K562 (cell line): Measurements from ENCODE around the gene DTX3. TPM values are rescaled to one million over a fixed set of nuclear protein-coding genes. Genes with fewer than 3 reads are reported as not detected.

Source experiments
- BDP1 ChIP-seq: IDR thresholded peaks from 3 replicates; pipeline ENCODE4 v1.6.1; 2011; ENCODE audit not compliant: insufficient read length, insufficient read depth
- C11orf30 ChIP-seq: fragments of 450-650 bp; IDR thresholded peaks from 2 replicates; pipeline ENCODE4 v1.6.1; 2016; ENCODE audit warnings: low read depth, mild to moderate bottlenecking
- CUX1 ChIP-seq: fragments of 200-800 bp; sonication (Bioruptor generic); IDR thresholded peaks from 2 replicates; pipeline ENCODE4 v1.6.1; 2016; ENCODE audit warnings: missing genetic modification characterization, missing compliant biosample characterization
- E2F8 ChIP-seq: fragments of 450-650 bp; IDR thresholded peaks from 2 replicates; pipeline ENCODE4 v1.7.1; 2018; ENCODE audit warnings: mild to moderate bottlenecking, low read depth; ENCODE audit not compliant: partially characterized antibody
- EP400 ChIP-seq: fragments of 450-650 bp; IDR thresholded peaks from 2 replicates; pipeline ENCODE4 v1.6.1; 2017; ENCODE audit warnings: antibody characterized with exemption, mild to moderate bottlenecking, moderate library complexity
- ETS1 ChIP-seq: conservative IDR thresholded peaks from 2 replicates; pipeline ENCODE4 v1.6.1; 2011; ENCODE audit warnings: low read depth, mild to moderate bottlenecking, low read length; ENCODE audit not compliant: control insufficient read depth
- GTF2B ChIP-seq: IDR thresholded peaks from 2 replicates; pipeline ENCODE4 v1.6.1; 2011; ENCODE audit not compliant: insufficient read length; ENCODE audit errors: extremely low read depth
- KAT2B ChIP-seq: IDR thresholded peaks from one replicate; pipeline ENCODE4 v1.6.1; 2012; ENCODE audit warnings: low read depth, mild to moderate bottlenecking, control low read depth, inconsistent platforms, low read length, moderate library complexity
- KLF6 ChIP-seq: fragments of 250-450 bp; sonication (Bioruptor Pico); IDR thresholded peaks from 2 replicates; pipeline ENCODE4 v1.4.0; 2020; ENCODE audit warnings: mild to moderate bottlenecking, moderate library complexity, borderline replicate concordance
- MAX ChIP-seq: sonication (generic); formaldehyde crosslinking; IDR thresholded peaks from 2 replicates; pipeline ENCODE4 v1.9.0; 2022; ENCODE audit warnings: mild to moderate bottlenecking, missing genetic modification reagents
- PCBP2 ChIP-seq: fragments of 200-400 bp; formaldehyde crosslinking; IDR thresholded peaks from 2 replicates; pipeline ENCODE4 v1.6.1; 2018; ENCODE audit warnings: low read length, low read depth, mild to moderate bottlenecking, moderate library complexity; ENCODE audit not compliant: poor library complexity, severe bottlenecking
- POLR2AphosphoS5 ChIP-seq: IDR thresholded peaks from 2 replicates; pipeline ENCODE4 v1.6.1; 2011; ENCODE audit warnings: mild to moderate bottlenecking, low read depth, low read length, moderate library complexity; ENCODE audit not compliant: control insufficient read depth, insufficient read depth
- RBFOX2 ChIP-seq: fragments of 200-400 bp; formaldehyde crosslinking; IDR thresholded peaks from 2 replicates; pipeline ENCODE4 v1.6.1; 2017; ENCODE audit warnings: low read depth, mild to moderate bottlenecking, low read length, moderate library complexity
- TGIF2 ChIP-seq: sonication (generic); formaldehyde crosslinking; IDR thresholded peaks from 2 replicates; pipeline ENCODE4 v1.8.1; 2022; ENCODE audit warnings: mild to moderate bottlenecking, missing genetic modification reagents, moderate library complexity
- YY1 ChIP-seq, 3 experiments: IDR thresholded peaks; 2 replicates each; pipeline ENCODE4 v1.6.1; 2011; ENCODE audit warnings: low read length in 2 of 3, mild to moderate bottlenecking in 2 of 3, moderate library complexity in 2 of 3, borderline replicate concordance in 1 of 3, control low read depth in 1 of 3, low read depth in 1 of 3; ENCODE audit not compliant: insufficient read depth in 3 of 3, insufficient replicate concordance in 2 of 3, control insufficient read depth in 1 of 3, insufficient read length in 1 of 3; ENCODE audit errors: extremely low read depth in 1 of 3
- polyA plus RNA-seq, 8 experiments: library from polyadenylated mRNA; depleted of rRNA in 4 of 8; stranded (reverse) in 5 of 8; unstranded in 3 of 8; fragments of >200 nt; fragmentation: Nextera tagmentation in 2 of 8; fragmentation: Illumina TruSeq in 1 of 8; extraction: Ambion mirVana in 2 of 8; extraction: Trizol in 1 of 8; gene quantifications; 2 replicates each; pipeline versions ENCODE4 v1.2.1 to v1.2.3, GENCODE V29; 2011 to 2014; ENCODE audit warnings: inconsistent platforms in 1 of 8, missing spikeins in 1 of 8
- total RNA-seq, 7 experiments: library from RNA; depleted of rRNA in 6 of 7; stranded (reverse); fragments of >200 nt in 6 of 7; fragmentation: Illumina TruSeq in 2 of 7; extraction: Trizol in 2 of 7; gene quantifications; 2 replicates each; pipeline versions ENCODE4 v1.2.1 to v1.2.3, GENCODE V29; 2011 to 2021; ENCODE audit warnings: low replicate concordance in 1 of 7

Gene DTX3
- total and polyA plus RNA-seq, 9 of the 15 experiments (the other 6 are each of a cell fraction or from before 2014, with no cell fraction given): 0.03 to 0.09 (median 0.06) TPM; not detected in 6

- no peak for TF ChIP-seq CUX1 (CRISPR knock-in tag)
- peak; percentile 47; the same call in 1 of the 2 replicates for TF ChIP-seq POLR2AphosphoS5
- no peak for TF ChIP-seq KLF6 (CRISPR knock-in tag)
- TF ChIP-seq E2F8: no peak
- no peak; the same call in 1 of the 2 replicates for TF ChIP-seq ETS1
- TF ChIP-seq BDP1: no peak
- TF ChIP-seq C11orf30: no peak
- TF ChIP-seq PCBP2: no peak
- peak; percentile 85 for TF ChIP-seq RBFOX2
- TF ChIP-seq TGIF2 (CRISPR knock-in tag): no peak
- peak in 2 of 3 experiments; percentile 30 to 40 for TF ChIP-seq YY1 (IDR thresholded peaks at IDR 0.05; ENCODE audit: borderline replicate concordance in 1 of 3, control insufficient read depth in 1 of 3, extremely low read depth in 1 of 3, insufficient read depth in 3 of 3, insufficient read length in 1 of 3, insufficient replicate concordance in 2 of 3, low read depth in 1 of 3, low read length in 2 of 3)
- peak; percentile 77; the same call in 1 of the 2 replicates for TF ChIP-seq EP400
- TF ChIP-seq MAX (CRISPR knock-in tag): 0 out of 2 replicates have a peak, but pooled peaks have one; percentile 34
- no peak for TF ChIP-seq GTF2B
- no peak for TF ChIP-seq KAT2B
Measured at GRCh38 chr12:57611108-57611826, 6.6 kb downstream of the DTX3 start, which contains the start of gene ARHGEF25 (continued).
